ENCODE measurements around the gene SMC1B. TPM values are rescaled to one million over a fixed set of nuclear protein-coding genes. Genes with fewer than 3 reads are reported as not detected.

The SMC1B gene
- total and polyA plus RNA-seq, 9 of the 15 experiments (the other 6 are each of a cell fraction or from before 2014, with no cell fraction given): 0.03 TPM; not detected in 8

DNA sequence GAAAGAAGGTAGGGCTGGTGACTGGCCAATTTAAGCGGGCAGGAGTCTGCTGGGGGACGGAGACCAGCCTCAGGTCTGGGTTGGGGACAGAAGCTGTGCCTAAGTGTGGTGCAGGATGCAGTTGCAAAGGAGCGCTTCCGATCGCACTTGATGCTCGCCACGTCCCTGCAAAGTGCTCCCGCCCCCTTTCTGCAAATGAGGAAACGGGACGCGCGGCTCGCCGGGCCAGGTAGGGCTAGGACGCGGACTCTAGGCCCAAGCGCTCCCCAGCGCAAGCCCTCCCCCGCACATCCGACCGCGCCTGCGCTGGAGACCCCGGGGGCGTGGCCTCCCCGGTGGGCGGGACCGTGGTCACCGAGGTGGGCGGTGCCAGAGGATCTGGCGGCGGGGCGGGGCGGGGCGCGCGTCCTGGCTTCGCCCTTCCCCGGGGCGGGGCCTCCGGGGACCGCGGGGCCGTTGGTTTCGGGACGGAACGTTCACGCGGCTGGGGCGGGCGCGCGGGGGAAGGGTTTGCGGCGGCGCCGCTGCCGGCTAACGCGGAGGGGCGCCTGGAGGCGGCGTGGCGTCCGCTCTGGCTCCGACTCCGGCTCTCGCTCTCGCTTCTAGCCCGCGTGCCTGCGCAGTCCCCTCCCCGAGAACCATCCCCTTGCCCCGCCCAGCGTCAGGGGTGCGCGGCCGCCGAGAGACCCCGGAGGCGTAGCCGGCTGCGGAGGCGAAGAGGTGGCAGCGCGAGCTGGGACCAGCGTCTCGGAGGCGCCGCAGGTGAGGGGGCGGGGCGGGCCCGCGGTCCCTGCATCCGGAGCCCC is 103.8 kb downstream of the SMC1B start, which contains the start of gene FAM118A (continued):
- TF ChIP-seq ZNF609 (CRISPR knock-in tag; IDR thresholded peaks at IDR 0.05; ENCODE audit: borderline replicate concordance): no peak
- peak in 2 of 3 experiments; percentile 68 to 69 for TF ChIP-seq YY1 (IDR thresholded peaks at IDR 0.05; ENCODE audit: borderline replicate concordance in 1 of 3, control insufficient read depth in 1 of 3, extremely low read depth in 1 of 3, insufficient read depth in 3 of 3, insufficient read length in 1 of 3, insufficient replicate concordance in 2 of 3, low read depth in 1 of 3, low read length in 2 of 3)
- TF ChIP-seq SRSF3 (IDR thresholded peaks at IDR 0.05; ENCODE audit: insufficient read depth, low read length): no peak
- no peak for TF ChIP-seq MTF1 (CRISPR knock-in tag; IDR thresholded peaks at IDR 0.05; ENCODE audit: borderline replicate concordance)
- no peak for TF ChIP-seq PRPF4 (IDR thresholded peaks at IDR 0.05; ENCODE audit: insufficient read depth, low read depth, low read length, poor library complexity, severe bottlenecking)
- TF ChIP-seq, protein P1, sequence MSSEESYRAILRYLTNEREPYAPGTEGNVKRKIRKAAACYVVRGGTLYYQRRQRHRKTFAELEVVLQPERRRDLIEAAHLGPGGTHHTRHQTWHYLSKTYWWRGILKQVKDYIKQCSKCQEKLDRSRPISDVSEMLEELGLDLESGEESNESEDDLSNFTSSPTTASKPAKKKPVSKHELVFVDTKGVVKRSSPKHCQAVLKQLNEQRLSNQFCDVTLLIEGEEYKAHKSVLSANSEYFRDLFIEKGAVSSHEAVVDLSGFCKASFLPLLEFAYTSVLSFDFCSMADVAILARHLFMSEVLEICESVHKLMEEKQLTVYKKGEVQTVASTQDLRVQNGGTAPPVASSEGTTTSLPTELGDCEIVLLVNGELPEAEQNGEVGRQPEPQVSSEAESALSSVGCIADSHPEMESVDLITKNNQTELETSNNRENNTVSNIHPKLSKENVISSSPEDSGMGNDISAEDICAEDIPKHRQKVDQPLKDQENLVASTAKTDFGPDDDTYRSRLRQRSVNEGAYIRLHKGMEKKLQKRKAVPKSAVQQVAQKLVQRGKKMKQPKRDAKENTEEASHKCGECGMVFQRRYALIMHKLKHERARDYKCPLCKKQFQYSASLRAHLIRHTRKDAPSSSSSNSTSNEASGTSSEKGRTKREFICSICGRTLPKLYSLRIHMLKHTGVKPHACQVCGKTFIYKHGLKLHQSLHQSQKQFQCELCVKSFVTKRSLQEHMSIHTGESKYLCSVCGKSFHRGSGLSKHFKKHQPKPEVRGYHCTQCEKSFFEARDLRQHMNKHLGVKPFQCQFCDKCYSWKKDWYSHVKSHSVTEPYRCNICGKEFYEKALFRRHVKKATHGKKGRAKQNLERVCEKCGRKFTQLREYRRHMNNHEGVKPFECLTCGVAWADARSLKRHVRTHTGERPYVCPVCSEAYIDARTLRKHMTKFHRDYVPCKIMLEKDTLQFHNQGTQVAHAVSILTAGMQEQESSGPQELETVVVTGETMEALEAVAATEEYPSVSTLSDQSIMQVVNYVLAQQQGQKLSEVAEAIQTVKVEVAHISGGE (CRISPR knock-in tag; IDR thresholded peaks at IDR 0.05): peak; percentile 93 to 99 (median 95); a peak in 5 of 6 replicates
- TF ChIP-seq ELF2 (CRISPR knock-in tag; IDR thresholded peaks at IDR 0.05): no peak
- TF ChIP-seq PRMT5 (CRISPR knock-in tag; IDR thresholded peaks at IDR 0.05): no peak
- TF ChIP-seq ZNF431 (CRISPR knock-in tag; IDR thresholded peaks at IDR 0.05): no peak; the same call in 1 of the 2 replicates
- no peak for TF ChIP-seq POLR2AphosphoS2 (IDR thresholded peaks at IDR 0.05; ENCODE audit: low read length)
- TF ChIP-seq MAFK (IDR thresholded peaks at IDR 0.05; ENCODE audit: low read length): no peak
- TF ChIP-seq HDGF (IDR thresholded peaks at IDR 0.05): no peak
- TF ChIP-seq MTA2 (IDR thresholded peaks at IDR 0.05; ENCODE audit: low read depth): no peak
- TF ChIP-seq POLR2A (conservative IDR thresholded peaks at IDR 0.05): peak; percentile 76
- TF ChIP-seq RBBP5 (IDR thresholded peaks at IDR 0.05; ENCODE audit: borderline replicate concordance, insufficient read depth, low read length, poor library complexity, severe bottlenecking): peak; percentile 90

Measured in K562 (cell line).